GM20000 (cell line): Measurements from ENCODE around the gene DFFA.
"Not testable (repeated sequence)": the region's sequence is repeated elsewhere in the genome, so short reads cannot be mapped to it uniquely, and the experiment has no call there.

Source experiments
- DNase-seq: peaks from one replicate; pipeline ENCODE4 v3.0.0; 2012; ENCODE audit warnings: low spot score
- CTCF ChIP-seq: IDR thresholded peaks from 2 replicates; pipeline ENCODE4 v1.5.1; 2012; ENCODE audit warnings: mild to moderate bottlenecking, control low read depth; ENCODE audit errors: extremely low read depth, missing control alignments

The DFFA gene

GRCh38 chr1:10484521-10484920, 12.2 kb upstream of the DFFA start:
- DNase-seq = no peak
- TF ChIP-seq CTCF = no peak

- no peak for TF ChIP-seq CTCF
- DNase-seq = no peak
Observed at GRCh38 chr1:10480614-10481013, 8.3 kb upstream of the DFFA start.

- no peak for DNase-seq
- no peak for TF ChIP-seq CTCF
Observed at GRCh38 chr1:10479296-10479695, 7.0 kb upstream of the DFFA start.

GRCh38 chr1:10475510-10475909, 3.2 kb upstream of the DFFA start:
- no peak for TF ChIP-seq CTCF
- no peak for DNase-seq

GRCh38 chr1:10474613-10475507, 2.5 kb upstream of the DFFA start, which contains the start of gene PEX14:
PEX14 (plus strand) TSS chr1:10474950; CDS start chr1:10474967, 17 bp downstream.
- no peak for TF ChIP-seq CTCF

GRCh38 chr1:10474309-10474612, 1.9 kb upstream of the DFFA start:
- DNase-seq = not testable (repeated sequence)

More at GRCh38 chr1:10474613-10475507, 2.5 kb upstream of the DFFA start, which contains the start of gene PEX14:
- DNase-seq = peak; percentile 91

- TF ChIP-seq CTCF = no peak
- no peak for DNase-seq
Observed at GRCh38 chr1:10473145-10473765, 926 bp upstream of the DFFA start.
